A549 (cell line): ENCODE measurements around the gene GCLC.

ENCODE experiments used
- MAFK ChIP-seq: fragments of 450-650 bp; IDR thresholded peaks from 2 replicates; pipeline ENCODE4 v1.6.1; 2014; ENCODE audit not compliant: partially characterized antibody
- TF ChIP-seq, protein P1 (sequence below): fragments of >200 bp; sonication (Bioruptor Twin); formaldehyde crosslinking; IDR thresholded peaks from 3 replicates; pipeline ENCODE4 v1.5.1; 2016

DNA sequence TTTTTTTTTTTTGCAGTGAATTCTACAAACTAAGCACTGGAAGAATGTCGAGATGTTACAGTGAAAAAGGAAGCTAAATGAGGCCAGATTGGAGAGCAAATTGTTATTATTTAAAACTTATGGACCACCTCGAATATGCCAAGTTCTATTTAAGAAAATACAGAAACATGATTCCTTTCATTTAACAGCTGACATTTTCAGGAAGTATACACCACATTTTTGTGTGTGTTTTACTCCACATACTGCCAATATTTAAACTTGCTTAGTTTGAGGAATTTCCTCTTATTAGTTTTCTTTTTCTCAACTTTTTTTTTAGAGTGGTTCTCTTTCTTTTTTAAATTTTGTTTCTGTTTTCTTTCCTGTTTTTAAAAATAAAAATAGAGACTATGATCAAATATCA, 37.0 kb upstream of the GCLC start:
- TF ChIP-seq, protein P1, sequence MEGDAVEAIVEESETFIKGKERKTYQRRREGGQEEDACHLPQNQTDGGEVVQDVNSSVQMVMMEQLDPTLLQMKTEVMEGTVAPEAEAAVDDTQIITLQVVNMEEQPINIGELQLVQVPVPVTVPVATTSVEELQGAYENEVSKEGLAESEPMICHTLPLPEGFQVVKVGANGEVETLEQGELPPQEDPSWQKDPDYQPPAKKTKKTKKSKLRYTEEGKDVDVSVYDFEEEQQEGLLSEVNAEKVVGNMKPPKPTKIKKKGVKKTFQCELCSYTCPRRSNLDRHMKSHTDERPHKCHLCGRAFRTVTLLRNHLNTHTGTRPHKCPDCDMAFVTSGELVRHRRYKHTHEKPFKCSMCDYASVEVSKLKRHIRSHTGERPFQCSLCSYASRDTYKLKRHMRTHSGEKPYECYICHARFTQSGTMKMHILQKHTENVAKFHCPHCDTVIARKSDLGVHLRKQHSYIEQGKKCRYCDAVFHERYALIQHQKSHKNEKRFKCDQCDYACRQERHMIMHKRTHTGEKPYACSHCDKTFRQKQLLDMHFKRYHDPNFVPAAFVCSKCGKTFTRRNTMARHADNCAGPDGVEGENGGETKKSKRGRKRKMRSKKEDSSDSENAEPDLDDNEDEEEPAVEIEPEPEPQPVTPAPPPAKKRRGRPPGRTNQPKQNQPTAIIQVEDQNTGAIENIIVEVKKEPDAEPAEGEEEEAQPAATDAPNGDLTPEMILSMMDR, result no peak
- no peak for TF ChIP-seq MAFK
